ENCODE results near the gene PPP2R5D.
A peak's percentile ranks its signal among the peaks of the same experiment; 100 is the strongest.
"Not testable (repeated sequence)": the region's sequence is repeated elsewhere in the genome, so short reads cannot be mapped to it uniquely, and the experiment has no call there.

PPP2R5D gene

GRCh38 chr6:43033496-43034189, 49.3 kb downstream of the PPP2R5D start:
- no peak for DNase-seq

- DNase-seq, result no peak
These were observed 49.8 kb downstream of the PPP2R5D start for GRCh38 chr6:43034190-43034525.

DNA sequence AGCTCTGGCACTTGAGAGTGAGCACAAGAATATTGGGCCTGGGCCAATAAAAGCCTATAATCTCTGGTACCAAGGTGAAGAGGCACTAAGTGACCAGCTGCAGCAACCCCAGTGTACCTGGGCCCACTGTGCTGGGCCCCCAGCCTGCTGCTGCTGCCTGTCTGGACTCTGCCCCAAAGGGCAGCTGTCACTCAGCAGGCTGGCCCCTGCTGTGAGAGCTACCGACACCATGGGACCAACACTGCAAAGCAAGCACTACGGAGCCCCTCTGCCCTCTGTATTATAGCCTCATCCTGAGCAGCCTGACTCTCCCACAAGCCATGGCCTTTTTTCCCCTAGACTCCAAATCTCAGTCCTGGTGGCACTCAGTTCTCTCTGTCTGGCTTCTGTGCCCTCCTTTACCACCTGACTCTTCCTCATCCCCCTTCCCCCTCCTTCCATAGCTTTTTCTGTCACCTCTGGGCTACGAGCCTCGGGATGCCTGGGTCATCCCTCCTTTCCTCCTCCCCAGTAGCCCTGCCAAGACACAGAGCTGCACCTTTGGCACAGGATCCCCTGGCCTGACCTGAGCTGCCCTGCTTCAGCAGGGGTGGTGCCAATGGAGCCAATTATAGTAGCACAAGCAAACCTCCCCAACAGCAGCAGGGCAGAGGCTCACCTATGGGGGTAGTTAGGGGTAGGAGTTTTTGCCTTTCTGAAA, 51.3 kb downstream of the PPP2R5D start:
- no peak for DNase-seq

GRCh38 chr6:43036712-43037111, 52.3 kb downstream of the PPP2R5D start:
- DNase-seq, result no peak

GRCh38 chr6:43037197-43037596, 52.8 kb downstream of the PPP2R5D start:
- DNase-seq, result no peak

DNA sequence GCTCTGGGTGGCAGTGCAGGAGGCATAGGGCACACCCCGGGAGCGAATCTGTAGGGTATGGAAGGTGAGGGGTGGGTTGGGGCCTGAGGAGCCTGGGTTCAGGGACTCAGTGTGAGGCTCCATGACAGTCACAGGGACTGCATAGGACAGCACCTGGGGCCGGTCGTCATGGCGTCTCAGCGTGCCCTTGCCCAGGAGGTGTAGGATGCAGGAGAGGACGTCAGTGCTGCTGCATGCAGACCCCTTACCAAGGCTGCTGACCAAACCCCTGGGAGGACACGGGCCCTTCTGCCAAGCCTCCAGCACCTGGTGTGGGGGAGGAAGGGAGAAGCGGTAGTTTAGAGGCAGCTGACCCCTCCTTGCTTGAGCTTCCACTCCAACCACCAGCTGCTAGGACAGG, 53.3 kb downstream of the PPP2R5D start:
- no peak for DNase-seq

- DNase-seq, result no peak
These were observed 54.4 kb downstream of the PPP2R5D start for GRCh38 chr6:43038727-43039126.

DNA sequence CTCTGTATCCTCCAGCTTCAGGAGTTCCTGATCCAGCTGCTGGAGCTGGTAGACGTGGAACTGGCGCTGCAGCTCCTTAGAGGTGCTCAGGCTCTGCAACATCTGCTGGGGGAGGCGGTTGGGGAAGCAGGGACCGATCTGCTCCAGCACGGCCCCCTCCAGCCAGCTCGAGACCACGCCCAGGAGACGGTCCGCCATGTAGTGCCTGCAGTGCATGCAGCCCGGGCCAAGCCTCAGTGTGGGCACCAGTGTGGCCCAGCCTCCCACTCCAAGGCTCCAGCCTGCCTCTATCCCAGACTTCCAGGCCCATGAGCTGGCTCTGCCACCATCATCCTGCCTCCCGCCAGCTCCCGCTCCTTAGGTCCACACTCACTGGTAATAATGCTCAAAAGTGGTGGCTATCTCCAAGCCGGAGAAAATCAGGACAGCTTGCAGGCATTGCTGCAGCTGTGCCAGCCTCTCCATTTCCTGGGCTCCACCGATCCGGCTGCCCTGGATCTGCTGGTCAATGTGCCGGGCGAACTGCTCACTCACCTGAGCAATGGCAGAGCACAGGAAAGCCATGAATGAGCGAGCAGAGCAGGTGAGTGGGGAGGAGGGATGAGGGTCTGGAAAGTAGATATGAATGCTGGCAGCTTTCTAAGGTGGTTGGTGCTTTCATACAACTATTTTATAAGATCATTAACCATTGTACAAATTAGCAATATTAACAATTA, 56.3 kb downstream of the PPP2R5D start:
- no peak for DNase-seq

DNA sequence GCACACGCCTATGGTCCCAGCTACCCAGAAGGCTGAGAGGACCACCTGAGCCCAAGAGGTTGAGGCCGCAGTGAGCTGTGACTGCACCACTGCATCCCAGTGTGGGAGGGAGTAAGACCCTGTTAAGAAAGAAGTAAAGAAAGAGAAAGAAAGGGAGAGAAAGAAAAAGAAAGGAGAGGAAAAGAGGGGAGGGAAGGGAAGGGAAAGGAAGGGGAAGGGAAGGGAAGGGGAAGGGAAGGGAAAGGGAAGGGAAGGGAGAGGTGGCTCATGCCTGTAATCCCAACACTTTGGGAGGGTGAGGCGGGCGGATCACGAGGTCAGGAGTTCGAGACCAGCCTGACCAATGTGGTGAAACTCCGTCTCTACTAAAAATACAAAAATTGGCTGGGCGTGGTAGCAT, 57.1 kb downstream of the PPP2R5D start:
- DNase-seq, result not testable (repeated sequence)

DNA sequence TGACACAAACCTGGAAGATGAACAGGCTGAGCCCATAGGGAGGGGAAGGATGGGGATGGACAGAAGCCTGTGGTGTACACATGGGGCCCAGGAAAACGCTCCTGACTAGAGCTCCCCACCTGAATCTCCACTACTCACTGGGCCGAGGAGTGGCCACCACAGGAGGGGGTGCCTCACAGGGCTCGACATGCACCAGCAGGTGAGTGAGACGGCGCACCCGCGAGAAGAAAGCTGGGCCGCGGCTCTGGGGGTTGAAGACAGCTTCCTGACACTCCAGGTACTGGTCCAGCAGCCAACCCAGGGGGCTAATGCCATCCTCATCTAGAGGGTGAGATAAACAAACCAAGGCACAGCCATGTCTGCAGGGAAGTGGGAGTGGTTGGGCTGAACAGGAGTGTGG, 58.9 kb downstream of the PPP2R5D start:
- DNase-seq, result no peak

GRCh38 chr6:43045371-43045930, 61.1 kb downstream of the PPP2R5D start:
- DNase-seq, result no peak

GRCh38 chr6:43047998-43048397, 63.6 kb downstream of the PPP2R5D start:
- DNase-seq, result no peak

GRCh38 chr6:43050981-43051380, 66.6 kb downstream of the PPP2R5D start:
- DNase-seq, result no peak

GRCh38 chr6:43052225-43052841, 68.0 kb downstream of the PPP2R5D start:
- DNase-seq, result no peak

DNA sequence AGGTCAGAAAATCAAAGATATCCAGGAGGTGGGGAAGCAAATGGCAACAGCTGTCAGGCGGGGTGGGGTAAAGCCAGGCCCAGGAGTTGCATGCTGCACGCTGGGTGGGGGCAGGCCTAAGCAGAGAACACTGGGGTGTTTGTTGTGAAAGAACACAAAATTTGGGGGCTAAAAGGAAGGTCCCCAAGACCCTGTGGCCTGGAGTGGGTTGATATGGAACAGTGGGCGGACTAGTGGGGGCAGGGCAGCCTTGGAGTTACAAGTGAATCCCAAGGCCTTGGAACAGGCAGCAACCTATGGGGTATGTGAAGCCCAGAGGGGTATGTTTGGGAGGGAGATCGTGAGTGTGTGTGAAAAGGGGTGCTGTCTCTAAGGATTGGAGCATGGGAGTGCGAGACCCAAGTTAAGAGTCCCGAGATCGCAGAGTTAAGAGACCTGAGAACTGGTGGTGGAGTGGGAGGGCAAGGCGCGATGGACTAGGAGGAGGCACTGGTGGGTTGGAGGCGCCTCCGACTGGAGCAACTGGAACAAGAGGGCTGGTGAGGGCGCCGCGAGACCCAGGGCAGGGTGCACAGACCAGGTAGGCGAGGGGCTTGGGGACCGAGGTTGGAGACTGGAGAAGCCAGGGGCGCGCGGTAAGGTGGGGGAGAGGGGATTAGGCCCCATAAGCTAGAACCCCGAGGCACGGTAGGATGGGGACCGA, 68.6 kb downstream of the PPP2R5D start:
- DNase-seq, result no peak

DNA sequence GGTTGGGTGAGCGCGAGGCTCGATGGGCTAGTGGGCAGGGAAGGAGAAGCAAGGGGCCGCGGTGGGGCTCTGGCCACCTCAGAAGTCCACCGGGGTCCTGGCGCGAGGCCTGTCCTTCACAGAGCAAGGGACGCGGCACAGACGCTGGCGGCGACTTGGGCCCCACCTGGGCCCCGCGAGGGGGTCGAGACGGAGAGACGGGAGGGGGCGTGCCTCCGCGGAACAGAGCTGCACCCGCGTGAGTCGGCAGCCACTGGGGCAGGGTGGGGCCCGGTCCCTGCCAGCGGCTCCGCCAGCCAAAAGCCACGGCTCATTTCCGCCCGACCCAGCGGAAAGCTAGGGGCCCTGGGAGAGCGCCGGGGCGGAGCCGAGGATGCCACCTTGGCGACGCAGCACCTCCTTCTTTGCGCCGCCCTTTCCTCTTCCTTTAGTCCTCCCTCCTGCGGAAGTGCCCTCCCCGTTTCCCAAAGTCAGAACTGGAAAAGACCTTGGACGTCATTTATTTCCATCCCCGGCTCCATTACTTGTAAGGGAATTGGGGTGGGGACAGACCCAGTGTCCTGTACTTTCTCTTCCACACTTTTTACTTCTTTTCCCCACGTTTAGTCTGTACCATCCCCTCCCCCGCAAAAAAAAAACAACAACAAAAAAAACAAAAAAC, 69.3 kb downstream of the PPP2R5D start, which contains the start of gene CUL7:
TSS of gene CUL7 (minus strand) at position 307 of the 661 bp plus-strand sequence. CDS start 1,063 bp downstream, outside the sequence.
- peak; percentile 44 for DNase-seq

DNA sequence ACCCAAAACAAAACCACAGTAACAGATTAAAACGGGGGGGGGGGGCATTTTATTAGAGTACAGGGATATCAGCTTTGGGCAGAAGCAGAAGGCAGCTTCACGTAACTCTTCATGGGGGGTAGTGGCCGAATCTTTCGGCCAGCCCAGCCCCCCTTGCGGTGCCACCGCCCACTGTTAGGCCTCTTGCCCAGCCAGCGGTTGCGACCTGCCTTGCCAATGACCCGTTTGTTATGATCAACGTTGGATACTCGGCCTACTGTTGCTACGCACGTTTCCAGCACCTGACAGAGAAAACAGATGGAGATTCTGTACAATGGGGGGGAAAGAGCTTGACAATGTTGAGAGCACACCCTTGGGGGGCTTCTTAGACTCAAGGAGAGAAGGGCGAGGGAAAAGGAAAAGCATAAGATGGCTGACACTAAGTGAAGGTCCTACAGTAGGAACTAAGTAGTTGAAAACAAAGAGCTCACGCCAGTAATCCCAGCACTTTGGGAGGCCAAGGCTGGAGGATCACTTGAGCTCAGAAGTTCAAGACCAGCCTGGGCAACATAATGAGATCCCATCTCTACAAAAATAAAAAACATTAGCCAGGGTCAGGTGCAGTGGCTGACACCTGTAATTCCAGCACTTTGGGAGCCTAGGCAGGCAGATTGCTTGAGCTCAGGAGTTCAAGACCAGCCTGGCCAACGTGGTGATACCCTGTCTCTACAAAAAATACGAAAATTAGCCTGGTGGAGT, 70.0 kb downstream of the PPP2R5D start:
- DNase-seq, result no peak

DNA sequence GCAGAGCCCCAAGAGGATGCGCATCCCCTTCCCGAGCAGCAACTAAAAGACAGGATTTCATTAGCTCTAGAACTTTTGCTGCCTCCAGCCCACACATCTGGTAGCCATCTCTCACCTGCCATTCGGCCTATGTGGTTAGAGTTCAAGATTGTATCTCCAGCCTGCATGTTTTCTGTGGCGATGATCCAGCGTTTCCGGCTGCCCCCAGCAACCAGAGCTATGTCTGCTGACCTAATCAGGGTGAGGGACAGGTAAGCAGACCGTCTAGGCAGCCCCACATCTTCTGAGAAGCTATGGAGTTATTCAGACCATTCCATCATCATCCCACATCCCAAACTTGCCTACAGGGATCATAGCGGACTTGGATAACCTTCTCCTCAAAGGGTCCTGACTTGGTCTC, 71.6 kb downstream of the PPP2R5D start:
- no peak for DNase-seq

DNA sequence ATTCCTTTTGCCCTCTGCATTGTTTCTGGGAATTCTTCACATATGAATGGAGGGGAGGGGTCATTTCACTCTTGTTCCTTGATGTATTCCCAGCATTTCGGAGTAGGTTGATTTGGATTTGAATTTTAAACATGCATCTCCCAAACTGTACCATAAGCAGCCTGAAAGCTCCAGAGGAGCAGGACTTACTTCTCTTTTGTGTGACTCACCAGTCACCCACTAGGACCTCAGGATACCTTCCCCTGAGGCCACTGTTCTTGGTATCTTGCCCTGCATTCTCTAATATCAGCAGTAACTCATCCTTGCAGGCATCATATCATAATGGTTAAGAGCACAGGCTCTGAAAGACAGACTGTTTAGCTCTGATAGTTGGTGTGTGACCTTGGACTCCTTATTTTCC, 74.2 kb downstream of the PPP2R5D start:
- DNase-seq, result no peak

DNA sequence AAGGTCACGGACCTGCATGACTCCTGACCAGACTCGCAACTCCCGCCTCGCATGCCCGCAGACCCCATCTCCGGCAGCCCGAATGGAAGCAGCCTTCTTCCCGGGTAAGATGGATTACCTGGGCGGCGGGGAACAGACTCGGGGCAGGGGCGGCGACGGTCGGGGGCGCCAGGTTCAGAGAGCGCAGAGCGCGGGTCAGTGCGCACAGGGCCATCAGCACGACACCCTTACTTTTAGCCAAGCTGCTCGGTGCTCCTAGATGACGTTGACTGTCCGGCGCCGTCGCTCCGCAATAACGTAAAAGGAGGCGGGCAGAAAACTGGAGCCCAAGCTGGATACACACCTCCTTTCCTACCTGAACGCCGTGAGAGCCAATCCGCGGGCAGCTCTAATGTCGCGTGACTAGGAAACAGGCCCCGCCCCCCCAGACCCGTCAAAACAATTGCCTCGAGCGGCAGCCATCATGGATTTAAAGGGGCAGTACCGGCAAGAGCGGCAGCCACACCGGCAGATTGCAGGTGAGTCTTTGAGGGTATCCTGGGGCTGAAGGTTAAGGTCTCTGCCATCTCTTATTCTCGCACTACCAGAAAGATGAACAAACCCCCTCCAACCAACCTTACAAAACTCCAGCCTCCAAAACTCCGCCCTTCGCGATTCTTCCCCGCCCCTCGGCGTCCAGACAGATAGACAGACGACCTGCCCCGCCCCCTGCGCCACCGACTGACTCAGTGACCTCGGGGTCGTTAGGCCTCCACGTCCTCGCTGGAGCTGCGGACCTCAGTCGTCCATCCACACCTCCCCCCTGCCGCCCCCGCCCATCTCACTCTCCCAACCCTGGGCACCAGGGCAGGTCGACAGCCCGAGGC, 75.0 kb downstream of the PPP2R5D start, which contains the start of the genes KLC4 and MRPL2:
TSS of gene KLC4 (plus strand) at position 464 of the 866 bp plus-strand sequence. CDS start 1,705 bp downstream, outside the sequence.
TSS of gene MRPL2 (minus strand) at position 267 of the 866 bp plus-strand sequence. CDS start at position 214, 53 bp downstream.
- DNase-seq, result peak; percentile 91
